OCI-LY7 (cell line): Measurements from ENCODE around the gene CACNA1D. TPM values are rescaled to one million over a fixed set of nuclear protein-coding genes. Genes with fewer than 3 reads are reported as not detected.

ENCODE experiments used
- BruUV-seq: library from RNA; stranded (reverse); fragments of 400-500 nt; replicated peaks from 2 replicates; lab custom pipeline; 2021; lab: Mats Ljungman, UMichigan
- CTCF ChIA-PET: fragments of 300-600 bp; sonication (Branson Sonifier 250); formaldehyde crosslinking; loops from one replicate; lab custom pipeline; 2022; ENCODE audit warnings: antibody characterized with exemption; ENCODE audit not compliant: unreplicated experiment; lab: Charles Lee
- POLR2A ChIA-PET: fragments of 300-600 bp; sonication (Branson Sonifier 250); formaldehyde crosslinking; loops from one replicate; lab custom pipeline; 2022; ENCODE audit warnings: antibody characterized with exemption; lab: Charles Lee
- DNase-seq: peaks from one replicate; pipeline ENCODE4 v3.0.0-alpha.2; 2015; ENCODE audit warnings: low spot score
- H2AFZ ChIP-seq: fragments of 200-600 bp; sonication (generic), shearing (Covaris generic); 2 replicates; pipeline ENCODE4 v1.6.1; 2014; ENCODE audit warnings: mild to moderate bottlenecking, antibody characterized with exemption, low read length, moderate library complexity
- H3K27ac ChIP-seq: fragments of 200-600 bp; sonication (generic); 2 replicates; pipeline ENCODE4 v1.5.1; 2014; ENCODE audit warnings: mixed run types, low read depth, mild to moderate bottlenecking, moderate library complexity, low read length, inconsistent platforms; ENCODE audit not compliant: poor library complexity, severe bottlenecking
- H3K36me3 ChIP-seq: fragments of 200-600 bp; sonication (generic); 2 replicates; pipeline ENCODE4 v1.6.1; 2014; ENCODE audit warnings: mild to moderate bottlenecking, antibody characterized with exemption, low read length, moderate library complexity, mixed read lengths; ENCODE audit not compliant: insufficient read depth
- H3K4me1 ChIP-seq: fragments of 200-600 bp; sonication (generic); 2 replicates; pipeline ENCODE4 v1.5.1; 2014; ENCODE audit warnings: mild to moderate bottlenecking, low read length; ENCODE audit not compliant: insufficient read depth, poor library complexity, severe bottlenecking
- H3K4me2 ChIP-seq: fragments of 200-600 bp; sonication (generic); 2 replicates; pipeline ENCODE4 v1.6.1; 2014; ENCODE audit warnings: mild to moderate bottlenecking, low read length
- H3K4me3 ChIP-seq: fragments of 200-600 bp; sonication (generic); 2 replicates; pipeline ENCODE4 v1.5.1; 2014; ENCODE audit warnings: mild to moderate bottlenecking, low read depth, low read length; ENCODE audit not compliant: poor library complexity, severe bottlenecking
- H3K79me2 ChIP-seq: fragments of 200-600 bp; sonication (generic); 2 replicates; pipeline ENCODE4 v1.6.1; 2016; ENCODE audit warnings: low read depth, mild to moderate bottlenecking, low read length, moderate library complexity, mixed read lengths; ENCODE audit not compliant: insufficient read depth
- H3K9me2 ChIP-seq: fragments of 200-600 bp; sonication (generic); 2 replicates; pipeline ENCODE4 v1.6.1; 2016; ENCODE audit warnings: mild to moderate bottlenecking, low read length, mixed read lengths; ENCODE audit not compliant: insufficient read depth
- H3K9me3 ChIP-seq: fragments of 200-600 bp; sonication (generic); 2 replicates; pipeline ENCODE4 v1.6.1; 2014; ENCODE audit warnings: mild to moderate bottlenecking, mixed run types, low read length, mixed read lengths
- H4K20me1 ChIP-seq: fragments of 200-600 bp; sonication (generic); 2 replicates; pipeline ENCODE4 v1.6.1; 2014; ENCODE audit warnings: mild to moderate bottlenecking, antibody characterized with exemption, low read length, moderate library complexity, mixed read lengths; ENCODE audit not compliant: insufficient read depth
- EZH2phosphoT487 ChIP-seq: fragments of 200-600 bp; sonication (generic); IDR thresholded peaks from 2 replicates; pipeline ENCODE4 v1.6.1; 2018; ENCODE audit warnings: low read depth, borderline replicate concordance, mild to moderate bottlenecking, mixed run types, antibody characterized with exemption, low read length, moderate library complexity, mixed read lengths
- intact Hi-C: fragments of 100-400 bp; cut with micrococcal nuclease; formaldehyde crosslinking; loops from one replicate; pipeline ENCODE4 v1.10.0; 2022; ENCODE audit not compliant: unreplicated experiment
- total RNA-seq, 2 experiments: library from RNA; depleted of rRNA in 1 of 2; stranded (reverse); fragments of >200 nt in 1 of 2; shearing (Covaris generic) in 1 of 2; gene quantifications; 2 replicates each; pipeline ENCODE4 v1.2.3, GENCODE V29; 2014 to 2022
- TF ChIP-seq, protein P1 (sequence below): fragments of 200-600 bp; sonication (generic); conservative IDR thresholded peaks from 2 replicates; pipeline ENCODE4 v1.5.1; 2014; ENCODE audit warnings: mild to moderate bottlenecking, antibody characterized with exemption, low read length, moderate library complexity, mixed read lengths

The CACNA1D gene
- total RNA-seq, 2 experiments from 2014 or later = 0.42 TPM; not detected in 1

DNA sequence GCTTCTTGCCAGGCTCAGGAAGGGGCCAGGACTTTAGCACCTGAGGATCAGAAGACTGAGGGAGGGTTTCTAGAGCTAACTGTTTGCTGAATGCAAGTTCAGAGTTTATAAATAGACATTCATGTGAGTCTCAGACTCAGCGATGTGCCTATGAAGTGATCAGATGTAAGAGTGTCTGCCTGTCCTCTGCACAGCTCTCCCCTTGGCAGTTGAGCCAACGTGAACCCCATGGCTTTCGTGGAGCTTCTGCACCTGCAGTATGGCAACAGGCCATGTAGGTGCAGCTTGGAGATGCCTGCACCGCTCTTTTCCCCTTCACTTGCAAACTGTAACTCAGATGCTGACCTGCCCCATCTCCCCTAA is 209.9 kb downstream of the CACNA1D start:
- Histone ChIP-seq H3K36me3 (no peaks in the 10 kb centered on the region), H3K27ac (no peak overlapping the region), H3K79me2 (no peaks in the 10 kb centered on the region), H3K4me2 (no peak overlapping the region), H3K4me3 (no peak overlapping the region), H4K20me1 (no peaks in the 10 kb centered on the region), H3K9me3 (no peaks in the 10 kb centered on the region), H3K4me1 (no peaks in the 10 kb centered on the region), H2AFZ (no peak overlapping the region), H3K9me2 (no peaks in the 10 kb centered on the region)
- no peak for TF ChIP-seq EZH2phosphoT487
- TF ChIP-seq, protein P1, sequence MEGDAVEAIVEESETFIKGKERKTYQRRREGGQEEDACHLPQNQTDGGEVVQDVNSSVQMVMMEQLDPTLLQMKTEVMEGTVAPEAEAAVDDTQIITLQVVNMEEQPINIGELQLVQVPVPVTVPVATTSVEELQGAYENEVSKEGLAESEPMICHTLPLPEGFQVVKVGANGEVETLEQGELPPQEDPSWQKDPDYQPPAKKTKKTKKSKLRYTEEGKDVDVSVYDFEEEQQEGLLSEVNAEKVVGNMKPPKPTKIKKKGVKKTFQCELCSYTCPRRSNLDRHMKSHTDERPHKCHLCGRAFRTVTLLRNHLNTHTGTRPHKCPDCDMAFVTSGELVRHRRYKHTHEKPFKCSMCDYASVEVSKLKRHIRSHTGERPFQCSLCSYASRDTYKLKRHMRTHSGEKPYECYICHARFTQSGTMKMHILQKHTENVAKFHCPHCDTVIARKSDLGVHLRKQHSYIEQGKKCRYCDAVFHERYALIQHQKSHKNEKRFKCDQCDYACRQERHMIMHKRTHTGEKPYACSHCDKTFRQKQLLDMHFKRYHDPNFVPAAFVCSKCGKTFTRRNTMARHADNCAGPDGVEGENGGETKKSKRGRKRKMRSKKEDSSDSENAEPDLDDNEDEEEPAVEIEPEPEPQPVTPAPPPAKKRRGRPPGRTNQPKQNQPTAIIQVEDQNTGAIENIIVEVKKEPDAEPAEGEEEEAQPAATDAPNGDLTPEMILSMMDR = no peak
- no peak for DNase-seq
- intact Hi-C loops = no loop called here
- CTCF ChIA-PET = interaction anchor here (0.6 kb wide), 1 partner anchor 24 kb away, joined by 3 read pairs; no protein-coding TSS in a partner anchor
- POLR2A ChIA-PET = interaction anchor here (0.6 kb wide), 1 partner anchor 47 kb away, joined by 3 read pairs; no protein-coding TSS in a partner anchor
- no TSS peak for BruUV-seq

DNA sequence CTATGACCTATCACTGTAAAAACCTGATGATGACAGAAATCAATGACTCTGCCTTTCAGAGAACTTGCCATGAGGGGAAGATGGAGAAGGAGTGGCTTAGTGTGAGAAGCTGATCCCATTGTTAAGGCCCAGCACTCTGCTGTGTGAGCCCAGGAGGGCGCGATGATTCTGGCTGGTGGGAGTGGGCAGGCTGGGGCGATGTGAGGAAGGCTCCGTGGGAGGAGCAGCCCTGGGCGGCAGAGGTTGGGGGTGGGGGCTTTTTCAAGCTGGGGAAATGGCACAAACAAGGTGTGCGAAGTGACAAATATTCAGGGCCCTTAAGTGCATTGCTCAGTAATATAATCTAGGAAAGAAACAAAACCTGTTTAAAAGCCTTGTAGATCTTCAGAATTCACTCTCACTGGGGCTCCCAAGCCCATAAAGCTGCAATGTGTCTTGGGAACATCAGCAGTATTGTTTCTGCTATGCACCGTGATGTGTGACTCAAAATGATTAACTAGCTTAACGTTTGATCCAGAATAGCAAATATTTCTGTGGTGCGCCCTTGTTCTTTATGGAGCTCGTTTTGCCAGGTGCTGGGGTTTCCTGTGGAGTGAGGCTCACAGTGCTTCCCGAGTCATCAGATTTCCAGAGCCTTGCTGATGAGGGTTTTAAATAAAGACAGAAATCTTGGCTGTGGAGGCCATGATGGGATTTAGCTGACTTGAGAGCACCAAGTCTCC is 210.8 kb downstream of the CACNA1D start:
- CTCF ChIA-PET = no interaction called here
- TF ChIP-seq, protein P1 = no peak
- no peak for TF ChIP-seq EZH2phosphoT487
- no TSS peak for BruUV-seq
- no peaks in the 10 kb centered on the region for H3K9me2 ChIP-seq
- no peak overlapping the region for H3K27ac ChIP-seq
- no peak overlapping the region for H3K4me2 ChIP-seq
- DNase-seq = no peak
- no peaks in the 10 kb centered on the region for H3K79me2 ChIP-seq
- no peak overlapping the region for H2AFZ ChIP-seq
- no peak overlapping the region for H3K4me3 ChIP-seq
- H3K36me3 ChIP-seq = no peaks in the 10 kb centered on the region
- POLR2A ChIA-PET = interaction anchor here (0.6 kb wide), 1 partner anchor 48 kb away, joined by 3 read pairs; no protein-coding TSS in a partner anchor
- H3K9me3 ChIP-seq = no peaks in the 10 kb centered on the region
- no peaks in the 10 kb centered on the region for H3K4me1 ChIP-seq
- no peaks in the 10 kb centered on the region for H4K20me1 ChIP-seq
- intact Hi-C loops = no loop called here

DNA sequence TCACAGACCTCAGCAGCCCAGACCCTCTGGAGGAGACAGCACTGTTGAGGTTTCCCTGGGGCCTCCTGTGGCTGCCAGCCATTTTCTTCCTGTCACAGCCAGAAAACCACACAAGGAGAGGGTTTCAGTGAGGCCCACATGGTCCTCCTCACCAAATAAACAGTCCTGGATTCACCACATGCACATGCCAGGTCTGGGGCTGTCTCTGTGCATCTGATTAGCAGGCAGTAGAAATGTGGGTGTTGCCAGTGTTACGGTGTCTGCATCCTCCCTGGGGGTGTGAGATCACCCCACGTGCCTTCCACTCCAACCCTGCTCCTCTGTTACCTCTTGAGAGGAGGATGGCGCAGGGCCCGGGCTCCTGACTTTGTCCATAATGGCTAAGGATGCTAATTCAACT is 211.4 kb downstream of the CACNA1D start:
- CTCF ChIA-PET = no interaction called here
- TF ChIP-seq EZH2phosphoT487 = no peak
- TF ChIP-seq, protein P1 = no peak
- Histone ChIP-seq H3K4me1 (no peaks in the 10 kb centered on the region), H3K79me2 (no peaks in the 10 kb centered on the region), H3K36me3 (no peaks in the 10 kb centered on the region), H3K27ac (no peak overlapping the region), H3K4me2 (no peak overlapping the region), H3K9me3 (no peaks in the 10 kb centered on the region), H3K9me2 (no peaks in the 10 kb centered on the region), H2AFZ (no peak overlapping the region), H4K20me1 (no peaks in the 10 kb centered on the region), H3K4me3 (no peak overlapping the region)
- no TSS peak for BruUV-seq
- POLR2A ChIA-PET = no interaction called here
- intact Hi-C loops = no loop called here
- no peak for DNase-seq
